ENCODE results near the gene SRP14.

The SRP14 gene

GRCh38 chr15:40038638-40039543 lies at the start of gene SRP14:
TSS of gene SRP14 (minus strand) at chr15:40039181. CDS start at chr15:40039116, 65 bp downstream.
- Histone ChIP-seq H3K27me3 (ENCODE audit: insufficient read depth, poor library complexity, severe bottlenecking) (no peaks in the 10 kb centered on the region), H3K36me3 (ENCODE audit: low read depth) (peaks cover 44% of the 10 kb centered on the region), H3K4me1 (ENCODE audit: insufficient read depth, poor library complexity, severe bottlenecking) (peaks cover 5% of the 10 kb centered on the region), H3K27ac (ENCODE audit: poor library complexity, severe bottlenecking) (peak within 1 kb of the TSS; percentile 64), H3K9me3 (ENCODE audit: severe bottlenecking) (no peaks in the 10 kb centered on the region), H3K4me3 (ENCODE audit: severe bottlenecking) (peak within 1 kb of the TSS; percentile 83)
- peak; percentile 97 for ATAC-seq (ENCODE audit: low read depth)
- DNase-seq (ENCODE audit: low spot score): peak; percentile 93
- TF ChIP-seq CTCF (IDR thresholded peaks at IDR 0.05; ENCODE audit: poor library complexity, severe bottlenecking): no peak

GRCh38 chr15:40087991-40088928 lies 49.3 kb upstream of the SRP14 start:
- ATAC-seq (ENCODE audit: low read depth) (no peak), DNase-seq (ENCODE audit: low spot score) (no peak)
- H3K27ac ChIP-seq (ENCODE audit: poor library complexity, severe bottlenecking): no peak overlapping the region
- no peaks in the 10 kb centered on the region for H3K27me3 ChIP-seq (ENCODE audit: insufficient read depth, poor library complexity, severe bottlenecking)
- no peak for TF ChIP-seq CTCF (IDR thresholded peaks at IDR 0.05; ENCODE audit: poor library complexity, severe bottlenecking)
- H3K4me3 ChIP-seq (ENCODE audit: severe bottlenecking): no peak overlapping the region
- no peaks in the 10 kb centered on the region for H3K9me3 ChIP-seq (ENCODE audit: severe bottlenecking)
- no peaks in the 10 kb centered on the region for H3K36me3 ChIP-seq (ENCODE audit: low read depth)
- peaks cover 24% of the 10 kb centered on the region for H3K4me1 ChIP-seq (ENCODE audit: insufficient read depth, poor library complexity, severe bottlenecking)

GRCh38 chr15:40087068-40087810 lies 48.3 kb upstream of the SRP14 start:
- Histone ChIP-seq H3K27me3 (ENCODE audit: insufficient read depth, poor library complexity, severe bottlenecking) (no peaks in the 10 kb centered on the region), H3K36me3 (ENCODE audit: low read depth) (no peaks in the 10 kb centered on the region), H3K4me1 (ENCODE audit: insufficient read depth, poor library complexity, severe bottlenecking) (peaks cover 16% of the 10 kb centered on the region), H3K9me3 (ENCODE audit: severe bottlenecking) (no peaks in the 10 kb centered on the region), H3K27ac (ENCODE audit: poor library complexity, severe bottlenecking) (no peak overlapping the region), H3K4me3 (ENCODE audit: severe bottlenecking) (no peak overlapping the region)
- no peak for ATAC-seq (ENCODE audit: low read depth)
- TF ChIP-seq CTCF (IDR thresholded peaks at IDR 0.05; ENCODE audit: poor library complexity, severe bottlenecking): no peak
- no peak for DNase-seq (ENCODE audit: low spot score)

GRCh38 chr15:40085266-40085665 lies 46.3 kb upstream of the SRP14 start:
- peaks cover 25% of the 10 kb centered on the region for H3K4me1 ChIP-seq (ENCODE audit: insufficient read depth, poor library complexity, severe bottlenecking)
- ATAC-seq (ENCODE audit: low read depth): no peak
- no peak overlapping the region for H3K27ac ChIP-seq (ENCODE audit: poor library complexity, severe bottlenecking)
- DNase-seq (ENCODE audit: low spot score): no peak
- no peaks in the 10 kb centered on the region for H3K36me3 ChIP-seq (ENCODE audit: low read depth)
- no peak for TF ChIP-seq CTCF (IDR thresholded peaks at IDR 0.05; ENCODE audit: poor library complexity, severe bottlenecking)
- H3K27me3 ChIP-seq (ENCODE audit: insufficient read depth, poor library complexity, severe bottlenecking): no peaks in the 10 kb centered on the region
- no peaks in the 10 kb centered on the region for H3K9me3 ChIP-seq (ENCODE audit: severe bottlenecking)
- no peak overlapping the region for H3K4me3 ChIP-seq (ENCODE audit: severe bottlenecking)
